Measurements from ENCODE around the gene EFCAB7. TPM values are rescaled to one million over a fixed set of nuclear protein-coding genes. Genes with fewer than 3 reads are reported as not detected.
"Not testable (repeated sequence)": the region's sequence is repeated elsewhere in the genome, so short reads cannot be mapped to it uniquely, and the experiment has no call there.

EFCAB7 gene
- total and polyA plus RNA-seq, 2 of the 13 experiments (the other 11 are each of a cell fraction or from before 2014, with no cell fraction given), result 1.7 to 5.4 TPM

- 94% methylated on average over 8 of the region's 8 CpGs for WGBS (ENCODE audit: low lambda C conversion rate)
- ATAC-seq; H2AFZ ChIP-seq (ENCODE audit: low read length); H3K27me3 ChIP-seq (ENCODE audit: control insufficient read depth in 1 of 2, insufficient read depth in 2 of 2, low read length in 2 of 2); H3K27ac ChIP-seq (ENCODE audit: extremely low read length, insufficient read depth, low read length); DNase-seq (ENCODE audit: low spot score); POLR2A ChIA-PET; H3K4me3 ChIP-seq (replicated peaks in 1 of 3; ENCODE audit: insufficient read depth in 1 of 3, low read depth in 2 of 3, low read length in 3 of 3); H3K4me2 ChIP-seq (ENCODE audit: low read depth, low read length); H3K36me3 ChIP-seq (replicated peaks in 1 of 2; ENCODE audit: control insufficient read depth in 1 of 2, insufficient read depth in 2 of 2, low read length in 2 of 2); FAIRE-seq; intact Hi-C loops (cut with micrococcal nuclease; ENCODE audit: unreplicated experiment); BruUV-seq (replicated peaks); H3K9me3 ChIP-seq (ENCODE audit: low read length); H3K79me2 ChIP-seq (ENCODE audit: insufficient read depth, low read length); H4K20me1 ChIP-seq (ENCODE audit: insufficient read depth, low read length); H3K4me1 ChIP-seq (ENCODE audit: insufficient read depth, low read length); in situ Hi-C loops (cut with HindIII; ENCODE audit: extremely low pct_ligation_motif_present, low pct_unique_long_range_greater_than_20kb); CTCF ChIA-PET (ENCODE audit: low intra/inter-chr PET ratio, low total read pairs); H3K9ac ChIP-seq (ENCODE audit: insufficient read depth, low read depth, low read length): not testable (repeated sequence)
These were observed 49.4 kb downstream of the EFCAB7 start for GRCh38 chr1:63572686-63573085.

- FAIRE-seq; intact Hi-C loops (cut with micrococcal nuclease; ENCODE audit: unreplicated experiment): not testable (repeated sequence)
- WGBS (ENCODE audit: low lambda C conversion rate), result 100% methylated on average over 2 of the region's 2 CpGs
These were observed 51.0 kb downstream of the EFCAB7 start for GRCh38 chr1:63574203-63574796.

More at GRCh38 chr1:63574203-63574796, 51.0 kb downstream of the EFCAB7 start:
- H3K4me1 ChIP-seq (ENCODE audit: insufficient read depth, low read length); H4K20me1 ChIP-seq (ENCODE audit: insufficient read depth, low read length); BruUV-seq (replicated peaks); H2AFZ ChIP-seq (ENCODE audit: low read length); POLR2A ChIA-PET; H3K36me3 ChIP-seq (replicated peaks in 1 of 2; ENCODE audit: control insufficient read depth in 1 of 2, insufficient read depth in 2 of 2, low read length in 2 of 2); H3K4me3 ChIP-seq (replicated peaks in 1 of 3; ENCODE audit: insufficient read depth in 1 of 3, low read depth in 2 of 3, low read length in 3 of 3); H3K9ac ChIP-seq (ENCODE audit: insufficient read depth, low read depth, low read length); H3K79me2 ChIP-seq (ENCODE audit: insufficient read depth, low read length); in situ Hi-C loops (cut with HindIII; ENCODE audit: extremely low pct_ligation_motif_present, low pct_unique_long_range_greater_than_20kb); H3K27ac ChIP-seq (ENCODE audit: extremely low read length, insufficient read depth, low read length); DNase-seq (ENCODE audit: low spot score); H3K9me3 ChIP-seq (ENCODE audit: low read length); H3K4me2 ChIP-seq (ENCODE audit: low read depth, low read length); H3K27me3 ChIP-seq (ENCODE audit: control insufficient read depth in 1 of 2, insufficient read depth in 2 of 2, low read length in 2 of 2); ATAC-seq: not testable (repeated sequence)
- CTCF ChIA-PET (ENCODE audit: low intra/inter-chr PET ratio, low total read pairs), result interaction anchor here (0.8 kb wide), 1 partner anchor 41 kb away, joined by 3 read pairs; no protein-coding TSS in a partner anchor
